DMS53 (cell line): ENCODE data around the gene PDX1.

Experiments
- DNase-seq: peaks from one replicate; lab custom pipeline; 2025; lab: John Stamatoyannopoulos, UW

Gene PDX1

GRCh38 chr13:27970382-27971235, 50.8 kb downstream of the PDX1 start:
- DNase-seq, result no peak

GRCh38 chr13:27971236-27971645, 51.4 kb downstream of the PDX1 start:
- no peak for DNase-seq

- DNase-seq, result no peak
Measured at GRCh38 chr13:27971776-27972477, 52.1 kb downstream of the PDX1 start.

GRCh38 chr13:27972478-27972820, 52.6 kb downstream of the PDX1 start:
- no peak for DNase-seq

GRCh38 chr13:27973291-27973690, 53.5 kb downstream of the PDX1 start:
- no peak for DNase-seq

DNA sequence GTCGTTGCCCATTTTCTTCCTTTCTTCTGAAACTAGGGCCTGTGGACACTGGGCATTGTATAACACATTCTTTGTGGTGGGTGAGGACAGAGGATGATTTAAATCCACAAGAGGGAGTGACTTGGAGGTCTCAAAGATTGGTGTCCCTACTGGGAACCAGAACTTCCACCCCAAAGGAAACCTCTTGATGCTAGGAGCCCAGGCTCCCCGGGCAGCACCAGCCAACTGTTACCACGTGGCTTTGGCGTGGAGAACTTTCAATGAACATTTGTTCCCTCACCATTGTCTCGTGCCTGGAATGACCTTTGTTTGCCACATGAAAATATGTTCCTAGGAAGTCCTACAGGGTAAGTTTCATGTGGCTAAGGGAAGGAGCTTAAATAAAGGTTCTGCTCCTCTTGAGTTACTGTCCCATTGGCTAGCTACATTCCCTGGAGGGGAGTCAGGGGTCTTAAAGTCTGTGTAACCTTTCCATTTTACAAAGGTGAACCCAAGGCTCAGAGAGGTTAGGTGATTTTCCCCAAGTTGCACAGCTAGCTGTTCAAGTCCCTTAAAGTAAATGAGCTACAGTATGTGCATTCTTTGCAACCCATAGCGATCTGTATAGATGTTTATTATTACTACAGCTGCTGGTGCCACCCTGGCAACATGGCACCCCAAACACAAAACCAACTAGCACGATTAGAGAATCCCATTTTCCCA, 54.3 kb downstream of the PDX1 start:
- DNase-seq, result no peak
